Right ventricle myocardium superior (tissue), 1 donor: ENCODE data around the gene TNFSF10. TPM values are rescaled to one million over a fixed set of nuclear protein-coding genes. Genes with fewer than 3 reads are reported as not detected.
"Not testable (repeated sequence)": the region's sequence is repeated elsewhere in the genome, so short reads cannot be mapped to it uniquely, and the experiment has no call there.

Experiments used
- ATAC-seq: fragments of 200-7000 bp; cut with Tn5 transposase; one replicate; pipeline ENCODE4 v1.9.1; 2020; ENCODE audit warnings: mild to moderate bottlenecking; ENCODE audit not compliant: poor library complexity
- DNase-seq: peaks from one replicate; pipeline ENCODE4 v3.0.0-alpha.2; 2020
- intact Hi-C: fragments of 100-400 bp; cut with DNase I; formaldehyde crosslinking; loops from one replicate; pipeline ENCODE4 v1.11.2; 2022
- total RNA-seq: library from RNA; stranded (reverse); fragmentation: NEBNext Ultra II Directional; extraction: Animal tissue kit (Norgen Biotek cat#: 25700); gene quantifications from one replicate; pipeline ENCODE4 v1.2.1, GENCODE V29; 2021
- donor health status: DM: no; HTN: yes; CAD: no; lungs with severe emphysema.

Gene TNFSF10
- total RNA-seq, 1 donor from 2014 or later = 13.7 TPM

DNA sequence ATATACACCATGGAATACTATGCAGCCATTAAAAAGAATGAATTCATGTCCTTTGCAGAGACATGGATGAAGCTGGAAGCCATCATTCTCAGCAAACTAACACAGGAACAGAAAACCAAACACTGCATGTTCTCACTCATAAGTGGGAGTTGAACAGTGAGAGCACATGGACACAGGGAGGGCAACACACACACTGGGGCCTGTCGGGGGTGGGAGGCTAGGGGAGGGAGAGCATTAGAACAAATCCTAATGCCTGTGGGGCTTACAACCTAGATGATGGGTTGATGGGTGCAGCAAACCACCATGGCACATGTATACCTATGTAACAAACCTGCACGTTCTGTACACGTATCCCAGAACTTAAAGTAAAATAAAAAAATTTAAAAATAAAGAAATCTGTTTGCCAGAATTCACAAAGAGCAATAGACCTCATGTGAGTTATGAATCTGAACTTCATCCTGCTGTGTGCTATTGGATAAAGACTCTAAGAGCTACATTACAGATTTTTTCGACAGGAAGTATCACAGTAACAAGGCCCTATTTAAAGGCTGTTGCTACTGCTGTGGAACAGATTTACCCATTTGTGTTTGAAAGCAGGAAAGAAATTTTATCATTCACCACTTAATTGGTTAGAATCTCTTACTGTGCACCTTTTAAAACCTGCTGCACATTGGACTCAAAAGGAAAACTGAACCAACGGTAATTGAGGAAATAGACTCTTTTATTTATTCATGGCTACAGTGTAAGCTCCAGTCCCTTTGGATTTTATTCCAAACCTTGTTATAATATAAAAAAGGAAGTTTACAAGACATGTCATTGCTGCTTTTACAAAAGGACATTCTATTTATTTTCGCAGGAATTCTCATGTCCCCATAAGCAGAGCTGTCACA, 1.1 kb downstream of the TNFSF10 start:
- DNase-seq, intact Hi-C loops: not testable (repeated sequence)
- peak; percentile 44 for ATAC-seq

DNA sequence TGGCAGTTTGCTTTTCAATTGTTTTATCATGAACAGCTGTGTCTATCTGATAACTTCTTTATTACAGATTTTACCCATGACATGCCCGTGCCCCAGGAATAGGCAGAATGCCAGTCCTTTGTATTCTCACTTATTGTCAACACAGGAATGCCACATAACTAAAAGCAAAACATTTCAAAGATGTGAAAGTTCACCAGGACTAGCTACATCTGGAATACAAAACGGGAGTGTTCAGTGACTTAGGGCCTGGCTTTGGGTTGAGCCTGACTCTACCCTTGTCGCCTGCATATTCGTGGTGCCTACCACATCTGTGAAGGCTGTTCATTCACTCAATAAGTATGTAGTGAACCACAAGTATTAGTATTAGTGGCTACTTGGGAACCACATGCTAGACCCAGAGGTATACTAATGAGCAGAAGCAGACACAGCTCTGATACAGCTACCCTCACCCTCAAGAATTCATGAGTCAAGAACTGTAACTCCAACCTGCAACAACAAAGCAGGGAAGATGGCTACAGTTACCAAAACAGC, 2.9 kb downstream of the TNFSF10 start:
- ATAC-seq = no peak
- intact Hi-C loops = no loop called here
- no peak for DNase-seq

DNA sequence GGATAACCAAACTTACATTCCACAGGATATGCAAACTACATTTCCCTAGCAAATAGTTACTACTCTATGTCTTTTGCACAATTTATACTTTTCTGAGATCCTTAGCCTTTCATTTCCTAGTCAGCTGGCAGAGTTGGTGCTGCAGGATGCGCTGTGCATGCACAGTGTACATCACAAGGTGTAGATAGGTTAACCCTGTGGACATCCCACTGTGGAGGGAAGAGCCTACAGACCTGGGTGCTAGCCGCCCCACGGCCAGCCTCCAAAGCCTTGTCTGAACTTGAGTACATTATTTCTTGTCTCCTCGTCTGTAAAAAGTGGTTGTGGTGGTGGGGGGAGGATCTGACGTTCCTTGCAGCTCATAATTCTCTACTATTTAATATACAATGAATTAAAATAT, 3.5 kb downstream of the TNFSF10 start:
- intact Hi-C loops = no loop called here
- ATAC-seq = no peak
- DNase-seq = no peak

DNA sequence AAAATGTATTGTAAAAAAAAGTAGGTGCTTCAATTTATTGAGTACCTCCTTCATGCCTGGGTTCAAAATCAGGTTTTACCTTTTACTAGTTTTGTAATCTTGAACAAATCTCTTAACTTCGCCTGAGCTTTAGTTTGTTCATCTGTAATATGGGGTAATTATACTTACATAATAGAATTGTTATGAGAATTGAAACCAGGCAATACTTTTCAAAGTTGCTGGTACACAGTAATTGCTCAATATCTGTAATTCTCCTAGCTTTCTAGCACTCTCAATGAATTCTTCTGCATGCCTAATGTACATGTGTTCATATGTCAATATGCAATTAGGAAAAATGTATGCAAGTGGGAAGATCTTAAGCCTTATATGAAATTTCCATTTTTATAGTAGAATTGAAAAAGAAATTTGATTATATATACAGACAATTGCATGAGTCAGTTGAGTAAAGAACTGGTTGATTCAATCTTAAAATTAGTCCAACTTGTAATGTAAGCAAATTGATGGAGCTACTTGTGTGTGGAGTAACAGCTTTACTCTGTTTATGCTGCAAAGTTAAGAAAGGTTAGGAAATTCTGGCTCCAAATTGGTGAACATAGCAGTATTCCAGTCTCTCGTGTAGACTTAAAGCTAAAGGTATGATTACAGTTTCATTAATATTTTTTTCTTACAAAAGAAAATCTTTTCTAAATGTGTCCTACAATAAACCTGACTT, 4.1 kb downstream of the TNFSF10 start:
- ATAC-seq (no peak), DNase-seq (no peak)
- intact Hi-C loops = no loop called here

DNA sequence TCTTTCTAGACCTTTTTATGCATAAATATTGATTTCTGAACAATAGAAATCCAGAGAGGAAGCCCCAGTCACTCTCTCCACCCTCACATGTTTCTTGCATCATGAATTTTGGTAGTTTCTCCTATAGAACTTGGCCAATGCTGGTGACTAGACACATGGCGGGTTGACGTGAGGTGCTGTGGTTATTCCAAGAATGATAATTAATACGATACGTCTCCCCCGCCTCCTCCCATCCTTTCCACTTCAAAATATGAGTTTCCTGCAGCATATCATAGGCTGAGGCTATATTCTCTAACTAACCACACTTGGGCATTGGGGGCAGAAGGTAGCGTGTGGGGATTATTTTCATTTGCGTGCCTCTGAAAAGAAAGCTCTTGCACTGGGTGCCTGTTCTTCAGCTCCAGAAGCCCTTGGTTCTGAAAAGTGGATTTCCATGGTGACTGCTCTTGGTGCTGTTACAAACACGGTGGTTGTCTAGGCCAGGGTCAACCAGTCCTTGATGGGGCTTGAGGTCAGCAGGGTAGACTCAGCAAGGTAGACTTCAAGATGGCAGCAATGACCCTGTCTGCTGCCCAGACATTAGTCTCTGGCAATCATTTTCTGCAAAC, 5.3 kb downstream of the TNFSF10 start:
- ATAC-seq (no peak), DNase-seq (no peak)
- intact Hi-C loops = no loop called here

DNA sequence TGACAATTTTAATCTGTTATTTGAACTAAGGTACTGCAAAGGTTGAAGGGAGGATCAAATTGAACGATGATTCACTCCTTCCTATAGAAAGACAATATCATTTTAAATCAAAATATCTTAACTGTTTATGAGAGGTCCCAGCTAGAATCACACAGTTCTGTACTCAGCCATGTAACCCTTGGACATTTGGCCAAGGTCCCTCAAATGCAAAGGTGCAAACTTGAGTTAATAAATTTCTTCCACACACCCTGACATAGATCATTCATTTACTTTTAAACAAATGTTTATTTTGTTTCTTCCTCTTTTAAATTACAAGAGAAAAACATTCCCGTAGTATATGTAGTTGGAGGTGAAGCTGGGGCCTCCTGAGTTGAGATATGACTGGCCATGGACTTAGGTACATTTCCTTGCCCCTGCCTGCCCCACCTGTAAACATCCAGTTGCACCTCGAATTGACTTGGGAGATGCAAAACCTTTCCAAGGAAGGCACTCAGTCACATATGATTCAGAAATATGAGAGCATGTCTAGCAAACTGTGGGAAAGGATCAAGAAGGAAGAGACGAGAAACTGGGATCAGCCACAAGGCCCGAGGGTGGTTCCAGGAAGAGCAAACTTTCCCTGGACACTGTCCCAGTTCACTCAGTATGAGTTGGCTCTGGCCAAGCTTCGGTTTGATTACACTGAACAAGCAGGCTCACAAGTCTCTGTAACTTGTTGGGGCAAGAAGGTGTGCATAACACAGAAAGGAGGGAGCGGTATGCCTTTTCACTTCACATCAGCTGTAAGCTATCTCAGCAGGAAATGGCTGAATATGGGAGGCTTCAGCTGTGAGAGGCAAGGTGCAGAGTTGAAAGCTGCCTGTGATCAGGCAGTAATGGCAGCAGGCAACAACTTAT, 6.7 kb downstream of the TNFSF10 start:
- DNase-seq = peak; percentile 55
- intact Hi-C loops = no loop called here
- ATAC-seq = peak; percentile 86

DNA sequence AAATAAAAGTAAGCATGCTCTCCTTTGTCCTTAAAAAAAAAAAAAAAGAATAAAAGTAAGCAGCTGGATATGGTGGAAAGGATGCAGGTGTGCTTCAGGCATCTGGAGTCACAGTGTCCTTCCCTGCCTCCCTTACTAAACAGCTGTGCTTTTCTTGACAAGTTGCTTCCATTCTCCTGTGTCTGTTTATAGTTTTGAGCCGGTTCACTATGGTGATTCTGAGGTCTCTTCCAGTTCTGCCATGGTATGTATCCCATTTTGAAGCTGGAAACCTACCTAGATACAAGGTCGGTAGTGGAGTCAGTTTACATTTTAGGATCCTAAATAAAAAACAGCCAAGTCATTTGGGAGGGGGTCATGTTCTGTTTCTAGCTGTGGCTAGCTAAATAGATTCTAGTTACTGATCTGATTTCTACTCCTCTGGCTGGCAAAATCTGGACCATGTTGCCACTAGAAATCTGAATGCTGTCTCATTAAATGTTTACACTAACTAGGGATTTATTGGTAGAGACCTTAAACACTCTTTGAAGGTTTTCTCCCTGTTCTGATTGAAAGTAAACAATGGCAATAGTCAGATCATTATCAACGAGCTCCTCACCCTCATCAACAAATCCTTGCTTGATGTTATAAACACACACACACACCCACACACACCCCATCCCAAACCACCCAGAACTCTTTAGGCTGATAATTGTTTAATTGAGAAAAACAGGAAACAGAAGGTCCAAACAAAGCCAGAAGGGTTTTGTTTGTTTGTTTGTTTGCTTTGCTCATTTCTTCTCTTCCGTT, 7.9 kb downstream of the TNFSF10 start:
- ATAC-seq (no peak), DNase-seq (no peak)
- intact Hi-C loops = no loop called here

DNA sequence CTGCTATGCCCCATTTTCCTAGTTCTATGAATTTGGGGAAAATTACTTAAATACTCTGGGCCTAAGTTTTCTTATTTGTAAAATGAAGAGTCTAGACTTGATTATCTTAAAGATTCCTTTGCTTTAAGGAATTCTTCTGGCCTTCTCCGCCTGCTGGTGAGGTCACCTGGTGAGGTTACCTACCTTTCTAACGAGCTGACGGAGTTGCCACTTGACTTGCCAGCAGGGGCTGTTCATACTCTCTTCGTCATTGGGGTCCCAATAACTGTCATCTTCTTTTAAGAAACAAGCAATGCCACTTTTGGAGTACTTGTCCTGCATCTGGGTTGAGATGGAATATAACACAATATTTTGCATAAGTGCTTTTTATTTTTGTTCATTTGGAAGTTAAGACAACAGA, 8.6 kb downstream of the TNFSF10 start:
- DNase-seq (no peak), ATAC-seq (no peak)
- intact Hi-C loops = no loop called here

DNA sequence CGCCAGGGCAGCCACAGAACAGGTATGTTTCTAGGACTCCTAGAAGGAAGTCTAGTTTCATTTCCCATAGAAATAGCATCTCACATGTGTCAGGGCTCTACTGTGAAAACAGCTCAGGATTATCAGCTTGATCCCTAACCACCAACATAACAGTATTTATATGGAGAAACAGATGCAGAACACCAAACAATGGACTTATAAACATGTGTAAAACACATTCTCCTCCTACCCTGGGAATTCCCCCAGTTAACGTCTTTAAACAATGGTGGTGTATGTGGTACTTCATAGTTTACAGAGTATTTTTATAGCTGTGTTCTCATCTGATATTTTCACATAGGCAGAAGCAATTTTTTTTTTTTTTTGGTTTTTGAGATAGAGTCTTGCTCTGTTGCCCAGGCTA, 9.7 kb downstream of the TNFSF10 start:
- intact Hi-C loops = no loop called here
- ATAC-seq (no peak), DNase-seq (no peak)

DNA sequence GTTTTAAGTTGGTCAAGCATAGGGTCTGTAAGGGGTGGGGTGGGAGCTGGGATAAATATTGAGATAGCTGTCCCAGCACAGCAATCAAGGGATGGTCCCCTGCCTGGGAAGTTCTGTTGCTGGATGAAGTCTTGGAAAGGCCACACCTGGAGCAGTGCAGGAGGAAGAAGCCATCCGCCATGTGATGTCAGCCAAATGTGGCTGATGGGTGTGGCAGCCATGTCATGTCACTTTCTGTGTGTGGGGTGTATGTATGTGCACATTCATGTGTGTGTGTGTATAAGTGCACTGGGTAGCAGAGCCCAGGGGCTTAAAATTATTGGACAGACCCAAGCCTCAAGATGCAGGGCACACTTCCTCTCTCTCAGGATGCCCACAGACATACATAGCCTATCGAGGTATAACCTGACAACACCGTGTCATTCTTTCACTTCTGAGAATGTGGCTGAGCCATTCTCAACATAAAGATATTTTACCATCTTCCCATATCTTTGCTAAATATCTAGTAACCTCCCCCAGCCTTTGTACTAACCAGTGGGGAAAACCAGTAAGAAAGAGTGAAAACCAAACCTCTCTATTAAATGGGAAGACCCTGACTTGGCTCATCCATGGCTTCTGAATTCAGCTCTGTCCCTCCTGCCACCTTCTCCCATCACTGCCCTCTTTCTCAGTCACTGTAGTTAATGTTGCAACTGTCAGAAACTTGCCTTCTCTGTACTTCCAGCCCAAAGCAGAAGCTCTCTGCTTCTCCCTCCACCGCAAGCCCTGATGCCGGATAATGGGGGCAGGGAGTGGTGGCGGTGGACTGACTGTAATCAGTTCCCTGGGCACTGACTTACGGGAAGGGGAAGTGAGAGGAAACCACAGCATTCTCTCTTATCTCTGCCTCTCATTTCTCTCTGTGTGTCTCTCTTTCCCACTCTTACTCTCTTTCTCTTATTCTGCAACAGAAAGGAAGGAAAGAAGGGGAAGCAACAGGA, 11.2 kb downstream of the TNFSF10 start:
- DNase-seq (peak; percentile 81), ATAC-seq (peak; percentile 73)
- intact Hi-C loops = no loop called here

DNA sequence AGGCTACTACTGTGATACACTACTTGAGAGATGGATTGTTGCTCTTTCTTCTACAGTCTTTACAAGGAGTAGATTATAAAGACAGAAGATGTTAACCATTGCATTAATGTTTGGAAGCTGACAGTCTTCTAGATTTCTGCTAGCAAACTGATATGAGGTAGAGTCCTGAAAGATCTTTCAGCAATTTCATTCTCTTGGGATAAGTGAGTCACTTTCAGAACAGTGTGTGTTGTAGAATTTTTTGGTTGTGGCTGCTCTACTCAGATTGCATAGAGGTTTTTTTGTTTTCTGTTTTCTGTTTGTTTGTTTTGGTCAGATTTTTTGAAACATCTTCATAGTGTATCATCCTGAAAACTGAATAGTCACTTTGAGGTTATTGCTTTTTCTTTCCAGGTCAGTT, 17.1 kb downstream of the TNFSF10 start:
- no peak for ATAC-seq
- no peak for DNase-seq
- intact Hi-C loops = no loop called here

DNA sequence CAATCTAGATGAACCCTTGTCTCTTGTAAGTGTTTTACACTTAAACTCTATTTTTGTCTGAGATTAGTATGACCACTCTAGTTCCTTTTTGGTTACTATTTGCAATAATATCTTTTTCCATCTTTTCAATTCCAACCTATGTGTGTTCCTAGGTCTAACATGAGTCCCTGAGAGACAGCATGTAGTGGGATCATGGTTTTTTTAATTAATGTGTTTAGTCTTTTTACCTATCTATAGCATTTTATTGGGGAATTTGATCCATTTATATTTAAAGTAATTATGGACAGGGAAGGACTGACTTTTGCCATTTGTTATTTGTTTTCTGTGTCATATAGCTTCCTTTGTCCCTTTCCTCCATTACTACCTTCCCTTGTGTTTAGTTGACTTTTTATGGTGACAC, 21.7 kb downstream of the TNFSF10 start:
- intact Hi-C loops = no loop called here
- ATAC-seq = no peak

DNA sequence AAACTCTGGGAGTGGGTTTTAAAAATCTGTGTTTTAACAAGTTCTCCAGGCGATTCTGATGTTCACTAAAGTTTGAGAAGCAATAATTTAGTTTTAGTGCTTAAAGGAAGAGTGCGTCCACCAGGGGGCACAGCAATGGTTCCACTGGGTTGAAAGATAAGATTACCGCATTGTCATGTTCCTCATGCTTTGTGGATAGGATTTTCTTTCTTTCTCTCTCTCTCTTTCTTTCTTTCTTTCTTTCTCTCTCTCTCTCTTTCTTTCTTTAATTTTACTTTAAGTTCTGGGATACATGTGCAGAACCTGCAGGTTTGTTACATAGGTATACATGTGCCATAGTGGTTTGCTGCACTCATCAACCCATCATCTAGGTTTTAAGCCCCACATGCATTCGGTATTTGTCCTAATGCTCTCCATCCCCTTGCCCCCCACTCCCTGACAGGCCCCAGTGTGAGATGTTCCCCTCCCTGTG, 33.0 kb downstream of the TNFSF10 start:
- intact Hi-C loops = loop anchor here (5.0 kb wide), 1 partner anchor 177 kb away; no protein-coding TSS in a partner anchor
- DNase-seq = peak; percentile 89
- peak; percentile 75 for ATAC-seq

More for the DNA sequence above, 21.7 kb downstream of the TNFSF10 start:
- DNase-seq = no peak

DNA sequence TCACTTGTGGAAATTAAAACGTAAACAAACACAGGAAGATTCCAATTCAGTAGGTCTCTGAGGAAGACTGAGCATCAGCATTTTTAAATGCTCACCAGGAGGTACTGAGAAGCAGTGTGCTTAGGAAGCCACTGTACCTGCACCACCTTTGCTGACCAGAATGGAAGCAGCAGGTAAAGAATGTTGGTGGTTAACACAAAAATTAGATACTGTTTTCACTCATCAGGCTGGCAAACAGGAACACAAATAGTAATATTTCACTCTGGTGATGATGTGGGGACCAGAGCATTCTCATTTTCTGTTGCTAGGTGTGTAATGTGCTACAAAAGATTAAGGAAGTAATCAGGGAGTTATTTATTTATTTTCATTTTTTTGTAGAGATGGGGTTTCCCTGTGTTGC, 45.1 kb downstream of the TNFSF10 start:
- intact Hi-C loops = loop anchor here (10.0 kb wide), 1 partner anchor 103 kb away; no protein-coding TSS in a partner anchor
- ATAC-seq = no peak

DNA sequence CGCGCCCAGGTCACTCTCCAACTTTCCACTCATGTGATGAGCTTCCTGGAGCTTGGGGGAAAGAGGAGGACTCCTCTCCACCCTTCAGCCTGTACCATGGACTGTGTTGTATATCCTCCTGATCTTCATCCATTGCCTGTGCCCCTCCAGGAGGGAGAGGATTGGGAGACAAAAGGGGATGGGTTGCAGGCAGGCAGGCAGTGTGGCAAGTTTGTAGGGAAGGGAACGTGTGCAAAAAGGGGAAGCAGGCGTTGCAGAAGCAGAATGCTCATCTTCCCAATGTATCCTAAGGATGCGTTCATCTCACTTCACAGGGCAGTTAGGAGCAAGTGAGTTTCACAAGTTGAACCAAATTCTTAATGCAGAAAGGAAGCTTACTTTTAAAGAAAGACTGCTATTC, 46.9 kb downstream of the TNFSF10 start:
- intact Hi-C loops = loop anchor here (10.0 kb wide), 1 partner anchor 102 kb away; no protein-coding TSS in a partner anchor
- ATAC-seq (peak; percentile 52), DNase-seq (no peak)

More for the DNA sequence above, 45.1 kb downstream of the TNFSF10 start:
- no peak for DNase-seq

DNA sequence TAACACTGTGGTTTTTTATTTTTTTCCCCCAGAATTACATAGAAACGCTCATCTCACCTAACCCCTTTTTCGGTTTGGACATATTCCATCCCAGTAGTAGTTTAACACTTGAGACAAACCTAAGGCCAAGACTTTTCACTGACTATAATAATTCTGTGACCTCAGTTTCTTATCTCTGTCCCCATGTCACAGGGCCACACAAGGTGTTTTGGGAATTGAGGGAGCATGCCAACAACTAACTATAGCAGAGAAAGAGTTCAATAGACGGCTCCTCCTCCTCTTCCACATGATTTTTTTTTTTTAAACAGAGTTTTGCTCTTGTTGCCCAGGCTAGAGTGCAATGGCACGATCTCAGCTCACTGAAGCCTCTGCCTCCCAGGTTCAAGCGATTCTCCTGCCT, 47.5 kb downstream of the TNFSF10 start:
- DNase-seq = no peak
- peak; percentile 39 for ATAC-seq
- intact Hi-C loops = loop anchor here (10.0 kb wide), 1 partner anchor 101 kb away; no protein-coding TSS in a partner anchor
